GM18858 (cell line): ENCODE data around the gene WDR45B.

ENCODE experiments used
- ATAC-seq: cut with Tn5 transposase; IDR thresholded peaks from one replicate; pipeline ENCODE4 v1.9.1; 2021; ENCODE audit not compliant: unreplicated experiment

Gene WDR45B

GRCh38 chr17:82602986-82603710, 45.1 kb downstream of the WDR45B start:
- no peak for ATAC-seq

- no peak for ATAC-seq
Observed at GRCh38 chr17:82602487-82602886, 45.8 kb downstream of the WDR45B start.

GRCh38 chr17:82601447-82602000, 46.7 kb downstream of the WDR45B start:
- no peak for ATAC-seq

- ATAC-seq: no peak
Observed at GRCh38 chr17:82600731-82601446, 47.4 kb downstream of the WDR45B start.

- no peak for ATAC-seq
Observed at GRCh38 chr17:82599674-82600661, 48.3 kb downstream of the WDR45B start.

GRCh38 chr17:82598256-82599119, 49.8 kb downstream of the WDR45B start:
- no peak for ATAC-seq

GRCh38 chr17:82596837-82597672, 51.2 kb downstream of the WDR45B start:
- ATAC-seq: no peak

- no peak for ATAC-seq
Observed at GRCh38 chr17:82596296-82596695, 51.9 kb downstream of the WDR45B start.

- ATAC-seq: no peak
Observed at GRCh38 chr17:82595893-82596292, 52.4 kb downstream of the WDR45B start.

GRCh38 chr17:82594571-82594970, 53.7 kb downstream of the WDR45B start:
- no peak for ATAC-seq

- ATAC-seq: no peak
Observed at GRCh38 chr17:82593590-82594087, 54.6 kb downstream of the WDR45B start.

GRCh38 chr17:82592767-82593589, 55.3 kb downstream of the WDR45B start:
- ATAC-seq: no peak

- no peak for ATAC-seq
Observed at GRCh38 chr17:82592289-82592766, 55.9 kb downstream of the WDR45B start.

- no peak for ATAC-seq
Observed at GRCh38 chr17:82590881-82591539, 57.2 kb downstream of the WDR45B start.

GRCh38 chr17:82590216-82590615, 58.0 kb downstream of the WDR45B start:
- no peak for ATAC-seq

- ATAC-seq: no peak
Observed at GRCh38 chr17:82589851-82590180, 58.4 kb downstream of the WDR45B start.
